H1 (cell line): ENCODE results near the gene HMOX2. TPM values are rescaled to one million over a fixed set of nuclear protein-coding genes. Genes with fewer than 3 reads are reported as not detected.

Source experiments
- CTCF ChIA-PET: fragments of 300-600 bp; sonication (Branson Sonifier 250); formaldehyde crosslinking; loops from one replicate; lab custom pipeline; 2021; ENCODE audit not compliant: partially characterized antibody; lab: Charles Lee
- POLR2A ChIA-PET: fragments of 300-600 bp; sonication (Branson Sonifier 250); formaldehyde crosslinking; loops from one replicate; lab custom pipeline; 2021; ENCODE audit warnings: inconsistent platforms; ENCODE audit not compliant: partially characterized antibody; lab: Charles Lee
- DNase-seq, 2 experiments: peaks; one replicate each; pipeline versions ENCODE4 v3.0.0 to v3.0.0-alpha.2; 2010 to 2022; ENCODE audit warnings: low spot score in 2 of 2, low read depth in 1 of 2, mixed read lengths in 1 of 2
- FAIRE-seq: peaks from 2 replicates; lab custom pipeline; 2011; peaks lifted over from hg19 to GRCh38; lab: Jason Lieb, UNC
- H2AFZ ChIP-seq: 2 replicates; pipeline ENCODE4 v1.8.1; 2012; ENCODE audit warnings: low read length, inconsistent platforms
- H2AK5ac ChIP-seq: 2 replicates; pipeline ENCODE4 v1.6.1; 2013; ENCODE audit warnings: low read depth, low read length
- H2BK120ac ChIP-seq: replicated peaks from 2 replicates; pipeline ENCODE3; 2013; ENCODE audit warnings: low read depth, low read length, inconsistent platforms
- H2BK12ac ChIP-seq: 2 replicates; pipeline ENCODE4 v1.6.1; 2013; ENCODE audit warnings: low read depth, low read length
- H2BK15ac ChIP-seq: 2 replicates; pipeline ENCODE4 v1.6.1; 2013; ENCODE audit warnings: low read length
- H2BK20ac ChIP-seq: 2 replicates; pipeline ENCODE4 v1.6.1; 2013; ENCODE audit warnings: low read length
- H2BK5ac ChIP-seq: 2 replicates; pipeline ENCODE4 v1.6.1; 2013; ENCODE audit warnings: low read depth, low read length
- H3K14ac ChIP-seq: 2 replicates; pipeline ENCODE4 v1.6.1; 2013; ENCODE audit warnings: inconsistent platforms; ENCODE audit not compliant: insufficient read length
- H3K18ac ChIP-seq: 2 replicates; pipeline ENCODE4 v1.6.1; 2013; ENCODE audit warnings: low read length; ENCODE audit errors: extremely low read depth
- H3K23ac ChIP-seq: 2 replicates; pipeline ENCODE4 v1.6.1; 2013; ENCODE audit warnings: inconsistent platforms; ENCODE audit not compliant: insufficient read length
- H3K23me2 ChIP-seq: 2 replicates; pipeline ENCODE4 v1.6.1; 2013; ENCODE audit warnings: low read depth, low read length
- H3K27ac ChIP-seq: 2 replicates; pipeline ENCODE4 v1.6.1; 2011; ENCODE audit warnings: low read depth, low read length, inconsistent platforms
- H3K27me3 ChIP-seq, 4 experiments: replicated peaks in 1 of 4; 1 replicate in 1 of 4; 2 replicates in 3 of 4; pipeline versions ENCODE4 v1.6.1 to v1.8.1; 2011 to 2013; ENCODE audit warnings: low read length in 3 of 4, mild to moderate bottlenecking in 3 of 4, inconsistent platforms in 2 of 4, mixed read lengths in 2 of 4, moderate library complexity in 1 of 4; ENCODE audit not compliant: control insufficient read depth in 3 of 4, insufficient read depth in 3 of 4; ENCODE audit errors: extremely low read depth in 1 of 4
- H3K36me3 ChIP-seq, 4 experiments: 2 replicates each; pipeline versions ENCODE4 v1.6.1 to v1.8.1; 2011 to 2013; ENCODE audit warnings: mild to moderate bottlenecking in 4 of 4, low read length in 3 of 4, moderate library complexity in 2 of 4, control low read depth in 1 of 4, inconsistent platforms in 1 of 4; ENCODE audit not compliant: insufficient read depth in 4 of 4, control insufficient read depth in 2 of 4
- H3K4ac ChIP-seq: replicated peaks from 2 replicates; pipeline ENCODE3; 2013; ENCODE audit warnings: low read length, low read depth, mixed read lengths, inconsistent platforms; ENCODE audit not compliant: insufficient read length
- H3K4me1 ChIP-seq, 4 experiments: replicated peaks in 1 of 4; 1 replicate in 1 of 4; 2 replicates in 3 of 4; pipeline versions ENCODE4 v1.6.1 to v1.8.1; 2011 to 2013; ENCODE audit warnings: low read length in 3 of 4, inconsistent platforms in 2 of 4, mixed read lengths in 1 of 4; ENCODE audit not compliant: insufficient read depth in 4 of 4, control insufficient read depth in 3 of 4
- H3K4me2 ChIP-seq, 2 experiments: 2 replicates each; pipeline versions ENCODE4 v1.6.1 to v1.8.1; 2011 to 2013; ENCODE audit warnings: low read depth in 2 of 2, low read length in 2 of 2, control low read depth in 1 of 2, inconsistent platforms in 1 of 2, mild to moderate bottlenecking in 1 of 2; ENCODE audit not compliant: insufficient read depth in 1 of 2
- H3K4me3 ChIP-seq, 4 experiments: fragments of 200-600, 300-600 bp in 1 of 4; sonication (generic), shearing (Covaris generic), sonication (Bioruptor Twin) in 1 of 4; 2 replicates each; pipeline versions ENCODE4 v1.5.1 to v1.8.1; 2011 to 2016; ENCODE audit warnings: low read length in 4 of 4, low read depth in 3 of 4, control low read depth in 2 of 4, inconsistent platforms in 2 of 4, mild to moderate bottlenecking in 2 of 4, mixed read lengths in 1 of 4, moderate library complexity in 1 of 4; ENCODE audit not compliant: insufficient read depth in 2 of 4; ENCODE audit errors: extremely low read depth in 1 of 4
- H3K56ac ChIP-seq: replicated peaks from 2 replicates; pipeline ENCODE3; 2013; ENCODE audit warnings: low read depth, mild to moderate bottlenecking, mixed read lengths, low read length, inconsistent platforms; ENCODE audit not compliant: insufficient read length
- H3K79me1 ChIP-seq: 2 replicates; pipeline ENCODE4 v1.6.1; 2013; ENCODE audit warnings: low read depth, low read length, control low read depth
- H3K79me2 ChIP-seq, 2 experiments: 2 replicates each; pipeline versions ENCODE4 v1.6.1 to v1.8.1; 2012 to 2013; ENCODE audit warnings: low read length in 2 of 2, mild to moderate bottlenecking in 2 of 2, inconsistent platforms in 1 of 2; ENCODE audit not compliant: insufficient read depth in 2 of 2, control insufficient read depth in 1 of 2
- H3K9ac ChIP-seq, 4 experiments: replicated peaks in 1 of 4; 1 replicate in 1 of 4; 2 replicates in 3 of 4; pipeline versions ENCODE4 v1.6.1 to v1.8.1; 2011 to 2013; ENCODE audit warnings: low read depth in 3 of 4, low read length in 3 of 4, control low read depth in 2 of 4, mild to moderate bottlenecking in 2 of 4, moderate library complexity in 2 of 4, inconsistent platforms in 1 of 4; ENCODE audit errors: extremely low read depth in 1 of 4
- H3K9me3 ChIP-seq, 2 experiments: 2 replicates each; pipeline versions ENCODE4 v1.6.1 to v1.8.1; 2012 to 2013; ENCODE audit warnings: mild to moderate bottlenecking in 2 of 2, moderate library complexity in 2 of 2, control low read depth in 1 of 2, inconsistent platforms in 1 of 2, low read depth in 1 of 2, low read length in 1 of 2, mixed read lengths in 1 of 2; ENCODE audit not compliant: insufficient read depth in 2 of 2
- H4K20me1 ChIP-seq, 2 experiments: replicated peaks in 1 of 2; 2 replicates each; pipeline versions ENCODE3 to v1.8.1; 2011 to 2013; ENCODE audit warnings: inconsistent platforms in 2 of 2, low read length in 2 of 2, mild to moderate bottlenecking in 1 of 2; ENCODE audit not compliant: insufficient read depth in 2 of 2, control insufficient read depth in 1 of 2
- H4K5ac ChIP-seq: 2 replicates; pipeline ENCODE4 v1.6.1; 2013; ENCODE audit warnings: low read length, low read depth, mixed read lengths, inconsistent platforms; ENCODE audit not compliant: insufficient read length
- H4K8ac ChIP-seq: 2 replicates; pipeline ENCODE4 v1.8.0; 2013; ENCODE audit warnings: mild to moderate bottlenecking, moderate library complexity, low read length, inconsistent platforms; ENCODE audit not compliant: insufficient read depth; ENCODE audit errors: extremely low read depth
- H4K91ac ChIP-seq: replicated peaks from 2 replicates; pipeline ENCODE3; 2013; ENCODE audit warnings: low read length, mixed read lengths, inconsistent platforms; ENCODE audit not compliant: insufficient read length
- HDAC2 ChIP-seq, 2 experiments: fragments of 300-600 bp in 1 of 2; sonication (generic) in 1 of 2; IDR thresholded peaks; 2 replicates each; pipeline ENCODE4 v1.6.1; 2011 to 2012; ENCODE audit warnings: low read depth in 2 of 2, low read length in 2 of 2, mild to moderate bottlenecking in 2 of 2, moderate library complexity in 2 of 2, borderline replicate concordance in 1 of 2, inconsistent platforms in 1 of 2
- HDAC6 ChIP-seq: IDR thresholded peaks from one replicate; pipeline ENCODE4 v1.7.1; 2012; ENCODE audit warnings: low read depth, mild to moderate bottlenecking, inconsistent platforms, low read length, moderate library complexity
- JUN ChIP-seq: IDR thresholded peaks from 2 replicates; pipeline ENCODE4 v1.6.1; 2011; ENCODE audit warnings: low read depth, mild to moderate bottlenecking, improper control_type of control experiment, low read length
- JUND ChIP-seq: IDR thresholded peaks from 2 replicates; pipeline ENCODE4 v1.6.1; 2011; ENCODE audit warnings: mild to moderate bottlenecking, improper control_type of control experiment, low read length
- KDM4A ChIP-seq: IDR thresholded peaks from one replicate; pipeline ENCODE4 v1.7.1; 2012; ENCODE audit warnings: low read depth, mild to moderate bottlenecking, moderate library complexity, low read length, inconsistent platforms; ENCODE audit not compliant: severe bottlenecking
- POLR2A ChIP-seq, 2 experiments: IDR thresholded peaks; 1 replicate in 1 of 2; 2 replicates in 1 of 2; pipeline ENCODE4 v1.6.1; 2011; ENCODE audit warnings: low read depth in 2 of 2, low read length in 2 of 2, mild to moderate bottlenecking in 2 of 2; ENCODE audit errors: control extremely low read depth in 1 of 2
- RAD21 ChIP-seq, 2 experiments: IDR thresholded peaks in 1 of 2; conservative IDR thresholded peaks in 1 of 2; 2 replicates each; pipeline ENCODE4 v1.6.1; 2011; ENCODE audit warnings: low read depth in 2 of 2, low read length in 2 of 2, improper control_type of control experiment in 1 of 2, inconsistent platforms in 1 of 2, mild to moderate bottlenecking in 1 of 2, moderate library complexity in 1 of 2
- RNF2 ChIP-seq: fragments of 200-900, 300-1000 bp; sonication (generic); IDR thresholded peaks from 2 replicates; pipeline ENCODE4 v1.7.1; 2016; ENCODE audit warnings: borderline replicate concordance, low read depth, mild to moderate bottlenecking, antibody characterized with exemption, low read length; ENCODE audit not compliant: poor library complexity, severe bottlenecking; ENCODE audit errors: missing control alignments
- SP1 ChIP-seq: IDR thresholded peaks from 2 replicates; pipeline ENCODE4 v1.6.1; 2011; ENCODE audit warnings: low read depth, low read length
- SP2 ChIP-seq: IDR thresholded peaks from 2 replicates; pipeline ENCODE4 v1.6.1; 2012; ENCODE audit warnings: mild to moderate bottlenecking, low read length, inconsistent platforms
- SP4 ChIP-seq: IDR thresholded peaks from 2 replicates; pipeline ENCODE4 v1.6.1; 2012; ENCODE audit warnings: low read length, inconsistent platforms
- TAF1 ChIP-seq: IDR thresholded peaks from 2 replicates; pipeline ENCODE4 v1.6.1; 2011; ENCODE audit warnings: mild to moderate bottlenecking, low read depth, low read length
- TBP ChIP-seq: IDR thresholded peaks from 2 replicates; pipeline ENCODE4 v1.6.1; 2011; ENCODE audit warnings: low read depth, low read length, improper control_type of control experiment
- TCF12 ChIP-seq: IDR thresholded peaks from 2 replicates; pipeline ENCODE4 v1.6.1; 2011; ENCODE audit warnings: low read depth, mild to moderate bottlenecking, low read length
- TEAD4 ChIP-seq: IDR thresholded peaks from 2 replicates; pipeline ENCODE4 v1.6.1; 2012; ENCODE audit warnings: low read depth, low read length, inconsistent platforms, mixed read lengths
- WGBS, 2 experiments: shearing (Covaris generic) in 1 of 2; methylation state at CpG; one replicate each; pipeline versions ENCODE4 v1.1.6 to v1.1.7; 2013 to 2015; ENCODE audit warnings: low lambda C conversion rate in 2 of 2, mixed read lengths in 2 of 2, inconsistent platforms in 1 of 2, low coverage in 1 of 2, missing lambda C conversion rate in 1 of 2; ENCODE audit not compliant: insufficient replicate concordance in 2 of 2, insufficient coverage in 1 of 2, insufficient read length in 1 of 2; ENCODE audit errors: extremely low coverage in 1 of 2, missing lambda C conversion rate in 1 of 2; 5-methylcytosine and 5-hydroxymethylcytosine counted together
- polyA plus RNA-seq, 7 experiments: library from polyadenylated mRNA; depleted of rRNA in 3 of 7; stranded (reverse) in 5 of 7; unstranded in 2 of 7; fragments of >200 nt in 5 of 7; fragments of 200-250 nt in 2 of 7; gene quantifications; 1 replicate in 5 of 7; 2 replicates in 1 of 7; 4 replicates in 1 of 7; pipeline versions ENCODE4 v1.2.1 to v1.2.3, GENCODE V29; 2011 to 2013; ENCODE audit warnings: missing spikeins in 2 of 7, mixed read lengths in 2 of 7
- total RNA-seq: library from RNA; stranded (reverse); fragmentation: NEBNext Ultra II Directional; extraction: Animal tissue kit (Norgen Biotek cat#: 25700); gene quantifications from 2 replicates; pipeline ENCODE4 v1.2.1, GENCODE V29; 2021

HMOX2 gene
- total and polyA plus RNA-seq, 2 of the 8 experiments (the other 6 are each of a cell fraction or from before 2014, with no cell fraction given): 36.5 to 48.4 TPM

DNA sequence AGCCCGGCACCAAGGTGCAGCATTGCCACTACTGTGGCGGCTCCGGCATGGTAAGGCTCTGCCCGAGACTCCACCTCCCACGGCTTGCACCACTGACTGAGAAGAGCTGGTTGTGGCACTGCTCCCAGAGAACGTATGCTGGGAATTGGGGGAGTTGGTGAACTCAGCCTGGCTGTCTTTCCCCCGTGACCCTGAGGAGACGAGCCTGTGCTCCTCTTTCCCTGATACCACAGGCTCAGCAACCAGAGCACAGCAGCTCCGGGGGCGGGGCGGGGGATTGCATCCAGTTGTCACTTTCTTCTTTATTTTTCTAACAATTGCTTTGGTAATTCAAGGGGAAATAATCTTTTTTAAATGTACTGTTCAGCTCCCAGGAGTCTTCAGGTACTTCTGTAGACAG lies 33.8 kb upstream of the HMOX2 start:
- Histone ChIP-seq H3K9ac (no peak overlapping the region), H3K4me3 (no peak overlapping the region), H3K23me2 (no peaks in the 10 kb centered on the region), H2BK5ac (no peak overlapping the region), H4K20me1 (peaks cover 2 to 16% of the 10 kb centered on the region in 2 experiments), H2AFZ (no peak overlapping the region), H3K18ac (no peak overlapping the region), H4K5ac (no peak overlapping the region), H4K91ac (no peak overlapping the region), H3K9me3 (no peaks in the 10 kb centered on the region), H2BK15ac (no peak overlapping the region), H3K79me2 (no peaks in the 10 kb centered on the region), H3K14ac (no peak overlapping the region), H2BK20ac (no peak overlapping the region), H2BK12ac (no peak overlapping the region), H3K4me2 (no peak overlapping the region), H3K79me1 (no peaks in the 10 kb centered on the region), H3K27ac (no peak overlapping the region), H2BK120ac (no peak overlapping the region), H3K36me3 (peaks cover 28 to 82% (median 68%) of the 10 kb centered on the region in 4 experiments), H3K56ac (no peak overlapping the region), H3K4ac (no peak overlapping the region), H3K4me1 (no peaks in the 10 kb centered on the region), H3K27me3 (no peaks in the 10 kb centered on the region), H4K8ac (no peak overlapping the region; the same call in 1 of the 2 replicates), H3K23ac (no peak overlapping the region), H2AK5ac (no peak overlapping the region)
- POLR2A ChIA-PET: interaction anchor here (0.7 to 4.4 kb wide), 5 partner anchors 12 to 22 kb away, joined by 3 to 29 read pairs (median 5); no protein-coding TSS in a partner anchor
- CTCF ChIA-PET: interaction anchor here (0.6 kb wide), 1 partner anchor 26 kb away, joined by 3 read pairs; no protein-coding TSS in a partner anchor
- no peak for TF ChIP-seq SP1
- no peak for TF ChIP-seq TAF1
- no peak for TF ChIP-seq HDAC6
- TF ChIP-seq SP2: no peak
- TF ChIP-seq TCF12: no peak
- no peak for TF ChIP-seq JUN
- TF ChIP-seq POLR2A (IDR thresholded peaks at IDR 0.05; ENCODE audit: control extremely low read depth in 1 of 2, low read depth in 2 of 2, low read length in 2 of 2): no peak
- TF ChIP-seq JUND: no peak
- no peak for TF ChIP-seq SP4
- no peak for TF ChIP-seq KDM4A
- TF ChIP-seq HDAC2 (IDR thresholded peaks at IDR 0.05; ENCODE audit: borderline replicate concordance in 1 of 2, low read depth in 2 of 2, low read length in 2 of 2): no peak
- TF ChIP-seq TEAD4: no peak
- TF ChIP-seq RAD21 (IDR thresholded peaks at IDR 0.05 in 1 of 2, conservative IDR thresholded peaks at IDR 0.05 in 1 of 2; ENCODE audit: low read depth in 2 of 2, low read length in 2 of 2): no peak
- no peak for TF ChIP-seq TBP
- no peak for TF ChIP-seq RNF2
- WGBS, 2 experiments: 96% methylated on average over 11 of the region's 11 CpGs; no CpG with 5 or more reads in 1 of the 2 experiments
- FAIRE-seq (no peak), DNase-seq (no peak)
